ENCODE results near the gene RPN2. TPM values are rescaled to one million over a fixed set of nuclear protein-coding genes. Genes with fewer than 3 reads are reported as not detected.

RPN2 gene
- total RNA-seq, 1 experiment from 2014 or later = 234 TPM

- Histone ChIP-seq H4K8ac (replicated peaks; ENCODE audit: insufficient read length, low read depth, low read length) (no peak overlapping the region), H3K14ac (ENCODE audit: insufficient read depth, low read length) (no peak overlapping the region), H3K9me3 (ENCODE audit: control insufficient read depth, low read depth, low read length) (peaks cover 4% of the 10 kb centered on the region), H2BK5ac (ENCODE audit: insufficient read length, low read length) (no peak overlapping the region), H2BK12ac (ENCODE audit: insufficient read length, low read depth, low read length) (no peak overlapping the region), H3T11ph (ENCODE audit: low read length) (no peak overlapping the region), H3K23ac (ENCODE audit: insufficient read length, low read depth, low read length) (no peak overlapping the region), H3K18ac (ENCODE audit: insufficient read length, low read depth, low read length) (no peak overlapping the region), H3K27ac (ENCODE audit: insufficient read length, low read depth, low read length) (no peak overlapping the region), H2BK20ac (ENCODE audit: low read depth, low read length, poor library complexity, severe bottlenecking) (no peak overlapping the region), H3K4me2 (ENCODE audit: insufficient read depth, insufficient read length, low read length) (no peak overlapping the region), H3K79me2 (ENCODE audit: insufficient read depth, low read length) (no peaks in the 10 kb centered on the region), H2AK5ac (ENCODE audit: insufficient read length, low read length) (no peak overlapping the region), H3K4ac (ENCODE audit: low read depth, low read length) (no peak overlapping the region), H4K91ac (ENCODE audit: insufficient read length, low read depth, low read length) (no peak overlapping the region), H3K9ac (ENCODE audit: extremely low read depth, insufficient read length, low read length) (no peak overlapping the region), H2BK15ac (ENCODE audit: low read depth, low read length) (no peak overlapping the region), H3K23me2 (ENCODE audit: insufficient read length, low read depth, low read length, poor library complexity, severe bottlenecking) (no peaks in the 10 kb centered on the region), H4K5ac (ENCODE audit: insufficient read length, low read depth, low read length) (no peak overlapping the region), H2AFZ (ENCODE audit: low read length) (no peak overlapping the region), H4K20me1 (ENCODE audit: control insufficient read depth, insufficient read depth, insufficient read length) (no peaks in the 10 kb centered on the region), H2BK120ac (ENCODE audit: low read depth, low read length, poor library complexity, severe bottlenecking) (no peak overlapping the region), H3K79me1 (ENCODE audit: insufficient read depth, low read depth, low read length, poor library complexity, severe bottlenecking) (no peaks in the 10 kb centered on the region), H3K4me1 (ENCODE audit: insufficient read depth, low read length) (no peaks in the 10 kb centered on the region), H3K56ac (ENCODE audit: insufficient read length, low read depth, low read length) (no peak overlapping the region), H3K27me3 (ENCODE audit: insufficient read depth, low read length) (no peaks in the 10 kb centered on the region)
- no peaks in the 10 kb centered on the region; the same call in 1 of the 2 replicates for H3K27me3 Mint-ChIP-seq (ENCODE audit: low read depth)
- no peaks in the 10 kb centered on the region for H3K4me1 Mint-ChIP-seq
- H3K9me3 Mint-ChIP-seq = peaks cover 0 to 2% of the 10 kb centered on the region in 2 experiments; a peak in 3 of 5 replicates
- H3K4me3 Mint-ChIP-seq = no peak overlapping the region
- H3K36me3 Mint-ChIP-seq (ENCODE audit: insufficient read depth in 1 of 3, low read depth in 3 of 3) = no peaks in the 10 kb centered on the region
- WGBS (ENCODE audit: extremely low coverage, insufficient read length, low lambda C conversion rate) = no CpG with 5 or more reads among the region's 9 CpGs
- no peak for DNase-seq
- no peak for TF ChIP-seq CTCF (conservative IDR thresholded peaks at IDR 0.05)
- no peak overlapping the region for H3K27ac Mint-ChIP-seq
Measured at GRCh38 chr20:37155987-37156386, 23.1 kb upstream of the RPN2 start.
